OCI-LY7 (cell line): ENCODE data around the gene LEPROT.

Source experiments
- EZH2phosphoT487 ChIP-seq: fragments of 200-600 bp; sonication (generic); IDR thresholded peaks from 2 replicates; pipeline ENCODE4 v1.6.1; 2018; ENCODE audit warnings: low read depth, borderline replicate concordance, mild to moderate bottlenecking, mixed run types, antibody characterized with exemption, low read length, moderate library complexity, mixed read lengths
- TF ChIP-seq, protein P1 (sequence below): fragments of 200-600 bp; sonication (generic); conservative IDR thresholded peaks from 2 replicates; pipeline ENCODE4 v1.5.1; 2014; ENCODE audit warnings: mild to moderate bottlenecking, antibody characterized with exemption, low read length, moderate library complexity, mixed read lengths

DNA sequence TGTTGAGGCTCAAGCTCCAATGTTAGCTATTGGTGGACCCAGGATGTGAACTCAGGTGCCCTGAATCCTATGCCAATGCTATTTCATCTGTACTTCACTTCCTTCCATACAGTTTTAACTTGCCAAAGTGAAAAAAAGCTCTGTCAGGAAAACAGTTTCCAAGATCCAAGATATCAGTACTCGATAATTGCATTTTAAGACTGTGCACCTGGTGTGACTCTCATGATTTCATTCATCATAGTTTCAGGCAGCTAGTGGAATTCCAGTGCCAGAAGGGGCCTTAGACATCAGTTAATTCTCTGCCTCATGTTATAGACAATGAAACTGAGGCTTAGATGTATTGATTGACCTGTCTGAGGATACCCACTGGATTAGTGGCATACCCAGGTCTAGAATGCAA is 26.5 kb upstream of the LEPROT start:
- TF ChIP-seq, protein P1, sequence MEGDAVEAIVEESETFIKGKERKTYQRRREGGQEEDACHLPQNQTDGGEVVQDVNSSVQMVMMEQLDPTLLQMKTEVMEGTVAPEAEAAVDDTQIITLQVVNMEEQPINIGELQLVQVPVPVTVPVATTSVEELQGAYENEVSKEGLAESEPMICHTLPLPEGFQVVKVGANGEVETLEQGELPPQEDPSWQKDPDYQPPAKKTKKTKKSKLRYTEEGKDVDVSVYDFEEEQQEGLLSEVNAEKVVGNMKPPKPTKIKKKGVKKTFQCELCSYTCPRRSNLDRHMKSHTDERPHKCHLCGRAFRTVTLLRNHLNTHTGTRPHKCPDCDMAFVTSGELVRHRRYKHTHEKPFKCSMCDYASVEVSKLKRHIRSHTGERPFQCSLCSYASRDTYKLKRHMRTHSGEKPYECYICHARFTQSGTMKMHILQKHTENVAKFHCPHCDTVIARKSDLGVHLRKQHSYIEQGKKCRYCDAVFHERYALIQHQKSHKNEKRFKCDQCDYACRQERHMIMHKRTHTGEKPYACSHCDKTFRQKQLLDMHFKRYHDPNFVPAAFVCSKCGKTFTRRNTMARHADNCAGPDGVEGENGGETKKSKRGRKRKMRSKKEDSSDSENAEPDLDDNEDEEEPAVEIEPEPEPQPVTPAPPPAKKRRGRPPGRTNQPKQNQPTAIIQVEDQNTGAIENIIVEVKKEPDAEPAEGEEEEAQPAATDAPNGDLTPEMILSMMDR: no peak
- TF ChIP-seq EZH2phosphoT487: no peak
